ENCODE results near the gene LTK. TPM values are rescaled to one million over a fixed set of nuclear protein-coding genes. Genes with fewer than 3 reads are reported as not detected.

The LTK gene
- total and polyA plus RNA-seq, 2 of the 4 experiments (the other 2 are of a cell fraction) = 0.18 to 0.62 TPM

- intact Hi-C loops (cut with micrococcal nuclease) (no loop called here), dilution Hi-C loops (cut with HindIII; ENCODE audit: low sequenced_read_pairs, unreplicated experiment) (no loop called here), in situ Hi-C loops (cut with MboI; ENCODE audit: low sequenced_read_pairs) (no loop called here)
- Histone ChIP-seq H3K4me1 (ENCODE audit: control insufficient read depth, insufficient read depth, low read length) (peaks cover 2% of the 10 kb centered on the region), H4K20me1 (ENCODE audit: insufficient read depth, low read length) (no peaks in the 10 kb centered on the region), H3K27me3 (ENCODE audit: control insufficient read depth, insufficient read depth, low read length) (no peaks in the 10 kb centered on the region), H3K36me3 (ENCODE audit: control insufficient read depth, insufficient read depth, low read length) (peaks cover 59% of the 10 kb centered on the region), H2AK5ac (ENCODE audit: low read depth, low read length) (peak overlapping the region; percentile 94), H3K14ac (replicated peaks; ENCODE audit: low read depth, low read length) (peak overlapping the region; percentile 84), H4K91ac (ENCODE audit: insufficient read depth, low read depth, low read length) (peak overlapping the region; percentile 96), H4K5ac (ENCODE audit: low read depth, low read length) (peak overlapping the region; percentile 24), H3K4me2 (ENCODE audit: low read depth, low read length) (no peak overlapping the region), H3K4ac (ENCODE audit: low read depth, low read length) (peak overlapping the region; percentile 93), H3K27ac (ENCODE audit: insufficient read depth, low read length) (peak overlapping the region; percentile 95; the same call in 1 of the 2 replicates), H2BK5ac (ENCODE audit: low read depth, low read length, poor library complexity, severe bottlenecking) (peak overlapping the region; percentile 77), H2BK20ac (ENCODE audit: low read depth, low read length) (peak overlapping the region; percentile 97), H3K18ac (ENCODE audit: low read depth, low read length) (peak overlapping the region; percentile 33), H2BK15ac (ENCODE audit: low read depth, low read length) (peak overlapping the region; percentile 80; the same call in 2 of the 3 replicates), H4K8ac (ENCODE audit: low read depth in 2 of 2, low read length in 2 of 2) (peak overlapping the region; percentile 42 to 91; a peak in 3 of 4 replicates), H3K79me1 (ENCODE audit: low read depth in 1 of 2, low read length in 2 of 2) (peaks cover 4 to 19% of the 10 kb centered on the region in 2 experiments; a peak in 2 of 4 replicates), H2AFZ (replicated peaks; ENCODE audit: low read length, poor library complexity) (no peak overlapping the region), H3K4me3 (ENCODE audit: insufficient read depth, low read depth, low read length) (no peak overlapping the region), H3K23ac (ENCODE audit: low read depth, low read length) (peak overlapping the region; percentile 90), H3K9ac (ENCODE audit: low read depth, low read length) (no peak overlapping the region), H3K9me3 (ENCODE audit: control insufficient read depth, insufficient read depth, low read length) (no peaks in the 10 kb centered on the region), H2AK9ac (replicated peaks; ENCODE audit: low read depth, low read length, poor library complexity) (no peak overlapping the region), H3K9me1 (ENCODE audit: insufficient read depth, low read length) (peaks cover 15% of the 10 kb centered on the region), H2BK120ac (ENCODE audit: low read depth, low read length) (peak overlapping the region; percentile 97), H3K56ac (ENCODE audit: extremely low read depth, insufficient read depth, low read length) (0 out of 2 replicates have a peak overlapping the region, but pooled peaks have one; percentile 61)
- no TSS peak for BruUV-seq (replicated peaks)
- peak; percentile 15 for DNase-seq
- ATAC-seq (ENCODE audit: low read depth) = no peak
- ChIA-PET POLR2A (ENCODE audit: unreplicated experiment) (no interaction called here), CTCF (interaction anchor here (1.5 kb wide), 1 partner anchor 11 kb away, joined by 5 read pairs; no protein-coding TSS in a partner anchor)
- no peak for TF ChIP-seq BHLHE40 (IDR thresholded peaks at IDR 0.05; ENCODE audit: low read depth, low read length)
- no peak for TF ChIP-seq MAFK (IDR thresholded peaks at IDR 0.05; ENCODE audit: low read depth, low read length)
- no peak for TF ChIP-seq RCOR1 (IDR thresholded peaks at IDR 0.05; ENCODE audit: insufficient replicate concordance, low read length)
- TF ChIP-seq CEBPB (IDR thresholded peaks at IDR 0.05; ENCODE audit: low read depth, low read length) = peak; percentile 17; the same call in 1 of the 2 replicates
- no peak for TF ChIP-seq RAD21 (IDR thresholded peaks at IDR 0.05; ENCODE audit: low read length)
- TF ChIP-seq, protein P1, sequence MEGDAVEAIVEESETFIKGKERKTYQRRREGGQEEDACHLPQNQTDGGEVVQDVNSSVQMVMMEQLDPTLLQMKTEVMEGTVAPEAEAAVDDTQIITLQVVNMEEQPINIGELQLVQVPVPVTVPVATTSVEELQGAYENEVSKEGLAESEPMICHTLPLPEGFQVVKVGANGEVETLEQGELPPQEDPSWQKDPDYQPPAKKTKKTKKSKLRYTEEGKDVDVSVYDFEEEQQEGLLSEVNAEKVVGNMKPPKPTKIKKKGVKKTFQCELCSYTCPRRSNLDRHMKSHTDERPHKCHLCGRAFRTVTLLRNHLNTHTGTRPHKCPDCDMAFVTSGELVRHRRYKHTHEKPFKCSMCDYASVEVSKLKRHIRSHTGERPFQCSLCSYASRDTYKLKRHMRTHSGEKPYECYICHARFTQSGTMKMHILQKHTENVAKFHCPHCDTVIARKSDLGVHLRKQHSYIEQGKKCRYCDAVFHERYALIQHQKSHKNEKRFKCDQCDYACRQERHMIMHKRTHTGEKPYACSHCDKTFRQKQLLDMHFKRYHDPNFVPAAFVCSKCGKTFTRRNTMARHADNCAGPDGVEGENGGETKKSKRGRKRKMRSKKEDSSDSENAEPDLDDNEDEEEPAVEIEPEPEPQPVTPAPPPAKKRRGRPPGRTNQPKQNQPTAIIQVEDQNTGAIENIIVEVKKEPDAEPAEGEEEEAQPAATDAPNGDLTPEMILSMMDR (conservative IDR thresholded peaks at IDR 0.05; ENCODE audit: low read depth, low read length) = no peak
- no peak for TF ChIP-seq USF2 (IDR thresholded peaks at IDR 0.05; ENCODE audit: low read depth, low read length)
- WGBS, 2 experiments (ENCODE audit: extremely low coverage in 2 of 2, insufficient read length in 1 of 2) = no CpG with 5 or more reads among the region's 5 CpGs
Observed at GRCh38 chr15:41476416-41477048, 37.1 kb downstream of the LTK start.

Data from IMR-90 (cell line).